Mucosa of rectum (tissue), 2 donors: Measurements from ENCODE around the gene PIEZO1.
"Not testable (repeated sequence)": the region's sequence is repeated elsewhere in the genome, so short reads cannot be mapped to it uniquely, and the experiment has no call there.

Experiments used
- H3K27ac ChIP-seq, 2 donors: one replicate each; pipeline ENCODE4 v1.7.0; 2013; ENCODE audit warnings: inconsistent platforms in 2 of 2, low read depth in 2 of 2, low read length in 2 of 2
- H3K27me3 ChIP-seq, 2 donors: one replicate each; pipeline ENCODE4 v1.7.0; 2013; ENCODE audit warnings: low read length in 2 of 2; ENCODE audit not compliant: control insufficient read depth in 2 of 2, insufficient read depth in 2 of 2
- H3K36me3 ChIP-seq, 2 donors: one replicate each; pipeline ENCODE4 v1.7.0; 2013; ENCODE audit warnings: low read length in 2 of 2; ENCODE audit not compliant: control insufficient read depth in 2 of 2, insufficient read depth in 2 of 2
- H3K4me1 ChIP-seq, 2 donors: one replicate each; pipeline ENCODE4 v1.7.0; 2013; ENCODE audit warnings: low read length in 2 of 2, mild to moderate bottlenecking in 1 of 2; ENCODE audit not compliant: control insufficient read depth in 2 of 2, insufficient read depth in 2 of 2
- H3K4me3 ChIP-seq, 2 donors: one replicate each; pipeline ENCODE4 v1.7.0; 2013; ENCODE audit warnings: low read length in 2 of 2
- H3K9ac ChIP-seq, 2 donors: one replicate each; pipeline ENCODE4 v1.7.0; 2013; ENCODE audit warnings: low read length in 2 of 2, low read depth in 1 of 2, mild to moderate bottlenecking in 1 of 2
- H3K9me3 ChIP-seq, 2 donors: one replicate each; pipeline ENCODE4 v1.7.0; 2013; ENCODE audit warnings: low read length in 2 of 2; ENCODE audit not compliant: control insufficient read depth in 2 of 2
- donor health status: healthy.
- donor health status: Normal muscosa, but diverticular disease.

The PIEZO1 gene

DNA sequence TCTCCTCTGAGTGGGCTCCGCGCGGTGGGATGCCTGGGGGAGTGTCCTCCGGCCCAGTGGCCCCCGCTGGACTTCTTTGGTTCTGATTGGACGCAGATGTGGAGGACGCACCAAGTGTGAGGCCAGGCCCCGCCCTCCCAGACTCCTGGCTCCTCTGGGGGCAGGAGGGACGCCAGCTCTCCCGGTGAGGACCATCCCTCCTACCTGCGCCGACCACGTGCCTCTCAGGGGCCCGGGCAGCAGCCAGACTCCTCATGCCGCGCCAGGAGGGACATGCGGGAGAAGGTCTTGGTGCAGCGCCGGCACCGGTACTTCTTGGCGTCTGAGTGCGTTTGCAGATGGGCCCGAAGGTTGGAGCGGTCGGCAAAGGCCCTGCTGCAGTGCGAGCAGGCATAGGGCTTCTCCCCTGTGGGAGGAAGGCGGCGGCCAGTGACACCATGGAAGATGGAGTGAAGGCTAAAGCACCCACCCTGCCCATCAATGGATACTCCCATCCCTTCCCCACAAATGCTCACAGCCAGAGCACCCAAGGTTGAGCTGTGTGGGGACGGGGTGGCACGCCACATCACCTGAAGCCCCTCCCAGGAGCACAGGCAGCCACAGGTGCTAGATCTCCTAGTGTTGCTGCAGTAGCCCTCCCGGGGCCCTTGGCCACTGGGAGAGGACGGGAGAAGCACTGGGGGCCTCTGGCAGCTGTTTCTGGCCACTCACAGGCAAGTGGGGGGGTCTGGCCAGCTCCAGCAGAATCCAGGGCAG is 106.6 kb downstream of the PIEZO1 start:
- H3K36me3 ChIP-seq: no peaks in the 10 kb centered on the region
- H3K9ac ChIP-seq: no peak overlapping the region
- no peak overlapping the region for H3K27ac ChIP-seq
- H3K4me1 ChIP-seq: peaks cover 2 to 7% of the 10 kb centered on the region in 2 donors
- no peaks in the 10 kb centered on the region for H3K9me3 ChIP-seq
- H3K4me3 ChIP-seq: no peak overlapping the region
- H3K27me3 ChIP-seq: peaks cover 0 to 10% of the 10 kb centered on the region in 2 donors

DNA sequence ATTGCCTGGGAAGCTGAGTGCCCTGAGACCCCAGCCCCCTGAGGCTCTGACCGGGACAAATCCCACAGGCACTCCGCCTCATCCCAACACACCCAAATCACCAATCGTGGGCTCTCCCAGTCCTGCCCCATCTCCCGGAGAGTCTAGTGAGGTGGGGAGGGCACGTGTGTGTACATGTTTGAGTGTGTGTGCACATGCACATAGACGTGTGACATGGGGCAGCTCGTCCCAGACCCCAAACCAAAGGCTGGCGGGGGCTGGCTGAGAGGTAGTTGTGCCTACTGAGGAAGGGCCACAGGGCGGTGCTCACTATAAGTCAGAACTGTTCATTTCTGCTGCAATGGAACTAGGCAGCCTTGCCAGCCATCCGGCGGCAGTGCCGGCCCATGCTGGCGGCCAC is 107.3 kb downstream of the PIEZO1 start:
- Histone ChIP-seq H3K9me3 (no peaks in the 10 kb centered on the region), H3K27ac (no peak overlapping the region), H3K27me3 (peaks cover 0 to 10% of the 10 kb centered on the region in 2 donors), H3K36me3 (no peaks in the 10 kb centered on the region), H3K9ac (no peak overlapping the region), H3K4me1 (peaks cover 2 to 7% of the 10 kb centered on the region in 2 donors), H3K4me3 (no peak overlapping the region)

GRCh38 chr16:88676502-88677242 is 108.3 kb downstream of the PIEZO1 start:
- no peak overlapping the region for H3K27ac ChIP-seq
- H3K4me3 ChIP-seq: no peak overlapping the region
- peaks cover 0 to 10% of the 10 kb centered on the region in 2 donors for H3K27me3 ChIP-seq
- H3K9me3 ChIP-seq: no peaks in the 10 kb centered on the region
- H3K36me3 ChIP-seq: no peaks in the 10 kb centered on the region
- peaks cover 2 to 4% of the 10 kb centered on the region in 2 donors for H3K4me1 ChIP-seq
- no peak overlapping the region for H3K9ac ChIP-seq

DNA sequence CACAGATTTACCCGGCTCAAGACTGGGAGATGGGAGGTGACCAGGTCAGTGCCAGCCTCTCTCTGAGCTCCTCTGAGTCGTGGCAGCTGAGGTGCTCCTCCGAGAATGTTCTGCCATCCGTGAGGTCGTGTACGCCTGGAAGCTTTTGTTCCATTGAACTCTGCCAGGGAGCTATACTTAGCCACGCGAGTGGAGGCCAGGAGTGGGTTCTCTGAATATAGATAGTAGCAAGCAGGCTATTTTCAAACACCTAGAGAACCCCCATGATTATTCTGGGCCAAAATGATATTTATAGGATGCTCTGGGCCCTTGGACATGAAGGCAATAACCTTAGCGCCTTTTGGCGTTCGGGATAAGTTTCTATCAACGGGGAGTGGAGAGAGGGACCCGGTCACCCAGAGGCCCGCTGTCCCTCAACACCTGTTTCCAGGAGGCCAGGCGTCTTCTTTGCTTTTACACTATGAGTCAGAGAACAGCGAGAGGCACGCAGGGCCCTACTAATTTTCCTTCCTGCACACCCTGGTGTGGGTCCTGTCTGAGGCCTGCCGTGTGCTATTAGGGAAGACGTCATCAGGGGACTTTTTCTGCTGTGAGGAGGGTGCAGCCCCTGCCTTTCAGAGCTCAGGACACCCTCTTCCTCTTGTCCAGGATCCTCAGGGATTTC is 111.2 kb downstream of the PIEZO1 start:
- H3K9ac ChIP-seq: no peak overlapping the region
- H3K9me3 ChIP-seq: no peaks in the 10 kb centered on the region
- H3K4me3 ChIP-seq: no peak overlapping the region
- H3K4me1 ChIP-seq: no peaks in the 10 kb centered on the region
- H3K36me3 ChIP-seq: no peaks in the 10 kb centered on the region
- H3K27ac ChIP-seq: no peak overlapping the region
- H3K27me3 ChIP-seq: peaks cover 0 to 6% of the 10 kb centered on the region in 2 donors

GRCh38 chr16:88672776-88673175 is 112.2 kb downstream of the PIEZO1 start:
- no peaks in the 10 kb centered on the region for H3K36me3 ChIP-seq

DNA sequence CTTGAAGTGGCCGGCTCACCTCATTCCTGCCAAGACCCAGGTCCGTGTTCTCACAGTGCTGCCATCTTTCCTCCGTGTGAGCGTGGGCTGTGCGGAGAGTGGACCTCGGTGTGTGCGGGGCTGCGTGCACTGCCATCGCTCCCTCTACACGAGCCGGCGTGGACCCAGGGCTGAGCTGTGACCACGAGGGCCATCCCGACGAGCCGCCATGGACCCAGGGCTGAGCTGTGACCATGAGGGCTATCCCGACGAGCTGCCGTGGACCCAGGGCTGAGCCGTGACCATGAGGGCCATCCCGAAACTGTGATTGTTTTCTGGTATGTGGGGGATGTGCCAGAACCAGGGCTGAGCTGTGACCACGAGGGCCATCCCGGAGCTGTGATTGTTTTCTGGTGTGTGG is 113.2 kb downstream of the PIEZO1 start:
- no peak overlapping the region for H3K27ac ChIP-seq
- H3K9me3 ChIP-seq: no peaks in the 10 kb centered on the region

More at GRCh38 chr16:88672776-88673175, 112.2 kb downstream of the PIEZO1 start:
- no peaks in the 10 kb centered on the region for H3K9me3 ChIP-seq
- H3K27me3 ChIP-seq: no peaks in the 10 kb centered on the region
- no peak overlapping the region for H3K4me3 ChIP-seq
- no peak overlapping the region for H3K27ac ChIP-seq
- no peaks in the 10 kb centered on the region for H3K4me1 ChIP-seq
- H3K9ac ChIP-seq: no peak overlapping the region

DNA sequence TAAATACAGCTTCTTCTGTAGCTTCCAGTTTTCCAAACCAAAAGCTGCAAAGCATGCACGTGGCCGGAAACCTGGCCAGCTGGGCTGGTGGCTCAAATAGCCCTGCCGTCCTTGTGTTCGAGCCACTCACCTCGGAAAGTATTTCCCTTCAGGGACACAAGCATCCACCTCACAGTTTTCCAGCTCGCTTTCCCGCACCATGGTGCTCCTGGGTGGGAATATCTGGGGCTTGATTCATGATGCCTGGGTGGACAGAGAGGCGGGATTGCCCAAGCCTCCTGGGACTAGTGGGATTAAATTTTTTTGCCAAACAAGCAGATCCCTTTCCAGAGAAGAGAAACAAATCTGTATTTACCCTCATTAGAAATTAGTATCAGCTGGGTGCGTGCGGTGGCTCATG is 115.0 kb downstream of the PIEZO1 start:
- Histone ChIP-seq H3K9ac (no peak overlapping the region), H3K4me3 (no peak overlapping the region), H3K9me3 (no peaks in the 10 kb centered on the region), H3K27me3 (no peaks in the 10 kb centered on the region), H3K36me3 (no peaks in the 10 kb centered on the region), H3K4me1 (no peaks in the 10 kb centered on the region), H3K27ac (no peak overlapping the region)

More for the DNA sequence above, 113.2 kb downstream of the PIEZO1 start:
- H3K9ac ChIP-seq: no peak overlapping the region
- no peak overlapping the region for H3K4me3 ChIP-seq
- H3K27me3 ChIP-seq: no peaks in the 10 kb centered on the region
- no peaks in the 10 kb centered on the region for H3K4me1 ChIP-seq
- H3K36me3 ChIP-seq: no peaks in the 10 kb centered on the region

DNA sequence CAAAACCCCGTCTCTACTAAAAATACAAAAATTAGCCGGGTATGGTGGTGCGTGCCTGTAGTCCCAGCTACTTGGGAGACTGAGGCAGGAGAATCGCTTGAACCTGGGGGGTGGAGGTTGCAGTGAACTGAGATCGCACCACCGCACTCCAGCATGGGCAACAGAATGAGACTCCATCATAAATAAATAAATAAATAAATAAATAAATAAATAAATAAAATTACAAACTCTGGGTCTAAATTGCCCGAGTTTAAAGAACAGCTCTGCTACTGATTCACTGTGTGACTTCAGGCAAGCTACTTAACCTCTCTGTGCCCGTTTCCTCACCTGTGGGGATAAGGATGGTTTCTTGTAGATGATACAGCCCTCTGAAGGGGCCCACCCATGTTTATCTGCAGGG is 115.5 kb downstream of the PIEZO1 start:
- not testable (repeated sequence) for H3K4me3 ChIP-seq, H3K9me3 ChIP-seq, H3K9ac ChIP-seq, H3K4me1 ChIP-seq, H3K27me3 ChIP-seq, H3K36me3 ChIP-seq, H3K27ac ChIP-seq

- Histone ChIP-seq H3K4me3 (no peak overlapping the region), H3K27me3 (no peaks in the 10 kb centered on the region), H3K27ac (no peak overlapping the region), H3K36me3 (no peaks in the 10 kb centered on the region), H3K4me1 (peaks cover 0 to 1% of the 10 kb centered on the region in 2 donors), H3K9me3 (no peaks in the 10 kb centered on the region), H3K9ac (no peak overlapping the region)
These were observed 117.6 kb downstream of the PIEZO1 start for GRCh38 chr16:88667461-88667860.

GRCh38 chr16:88665570-88665969 is 119.5 kb downstream of the PIEZO1 start:
- no peak overlapping the region for H3K4me3 ChIP-seq
- no peak overlapping the region for H3K9ac ChIP-seq
- no peaks in the 10 kb centered on the region for H3K36me3 ChIP-seq
- peaks cover 4 to 8% of the 10 kb centered on the region in 2 donors for H3K4me1 ChIP-seq
- no peak overlapping the region for H3K27ac ChIP-seq
- no peaks in the 10 kb centered on the region for H3K27me3 ChIP-seq
- no peaks in the 10 kb centered on the region for H3K9me3 ChIP-seq
